IMR-90 (cell line): ENCODE data around the gene PTPRS. TPM values are rescaled to one million over a fixed set of nuclear protein-coding genes. Genes with fewer than 3 reads are reported as not detected.

Source experiments
- ATAC-seq: fragments of 200-7000 bp; cut with Tn5 transposase; 2 replicates; pipeline ENCODE4 v1.9.1; 2020; ENCODE audit warnings: low read depth, mild to moderate bottlenecking, moderate library complexity
- BruUV-seq: library from RNA; stranded (reverse); fragments of 400-500 nt; replicated peaks from 2 replicates; lab custom pipeline; 2021; lab: Mats Ljungman, UMichigan
- CTCF ChIA-PET: fragments of 300-600 bp; formaldehyde crosslinking; extraction: SDS; loops from one replicate; lab custom pipeline; 2021; ENCODE audit warnings: antibody characterized with exemption; lab: Yijun Ruan, JAX
- POLR2A ChIA-PET: fragments of 300-600 bp; sonication (Branson Sonifier 250); formaldehyde crosslinking; loops from one replicate; lab custom pipeline; 2022; ENCODE audit warnings: antibody characterized with exemption; ENCODE audit not compliant: unreplicated experiment; lab: Charles Lee
- DNase-seq: peaks from one replicate; pipeline ENCODE4 v3.0.0; 2013
- H2AFZ ChIP-seq: replicated peaks from 2 replicates; pipeline ENCODE3; 2013; ENCODE audit warnings: low read length, mild to moderate bottlenecking; ENCODE audit not compliant: poor library complexity
- H2AK5ac ChIP-seq: 2 replicates; pipeline ENCODE4 v1.6.1; 2013; ENCODE audit warnings: low read depth, low read length, inconsistent platforms
- H2AK9ac ChIP-seq: replicated peaks from 2 replicates; pipeline ENCODE3; 2013; ENCODE audit warnings: mild to moderate bottlenecking, low read depth, low read length, moderate library complexity; ENCODE audit not compliant: poor library complexity
- H2BK120ac ChIP-seq: 2 replicates; pipeline ENCODE4 v1.6.1; 2013; ENCODE audit warnings: low read depth, low read length, inconsistent platforms
- H2BK15ac ChIP-seq: 3 replicates; pipeline ENCODE4 v1.6.1; 2013; ENCODE audit warnings: low read depth, low read length, inconsistent platforms
- H2BK20ac ChIP-seq: 2 replicates; pipeline ENCODE4 v1.6.1; 2013; ENCODE audit warnings: low read depth, mild to moderate bottlenecking, inconsistent platforms, low read length, moderate library complexity
- H2BK5ac ChIP-seq: 2 replicates; pipeline ENCODE4 v1.6.1; 2013; ENCODE audit warnings: mild to moderate bottlenecking, low read depth, low read length, inconsistent platforms; ENCODE audit not compliant: poor library complexity, severe bottlenecking
- H3K14ac ChIP-seq: replicated peaks from 2 replicates; pipeline ENCODE4 v1.6.1; 2013; ENCODE audit warnings: low read depth, low read length, inconsistent platforms
- H3K18ac ChIP-seq: 2 replicates; pipeline ENCODE4 v1.6.1; 2013; ENCODE audit warnings: low read depth, low read length, control low read depth
- H3K23ac ChIP-seq: 2 replicates; pipeline ENCODE4 v1.6.1; 2013; ENCODE audit warnings: low read depth, low read length, inconsistent platforms
- H3K27ac ChIP-seq: 2 replicates; pipeline ENCODE4 v1.5.1; 2013; ENCODE audit warnings: mild to moderate bottlenecking, control low read depth, low read length; ENCODE audit not compliant: insufficient read depth
- H3K27me3 ChIP-seq: 2 replicates; pipeline ENCODE4 v1.6.1; 2013; ENCODE audit warnings: low read length; ENCODE audit not compliant: control insufficient read depth, insufficient read depth
- H3K36me3 ChIP-seq: 2 replicates; pipeline ENCODE4 v1.6.1; 2013; ENCODE audit warnings: low read length, mixed read lengths; ENCODE audit not compliant: control insufficient read depth, insufficient read depth
- H3K4ac ChIP-seq: 2 replicates; pipeline ENCODE4 v1.6.1; 2013; ENCODE audit warnings: low read depth, low read length, inconsistent platforms
- H3K4me1 ChIP-seq: 2 replicates; pipeline ENCODE4 v1.6.1; 2013; ENCODE audit warnings: low read length, mixed read lengths; ENCODE audit not compliant: control insufficient read depth, insufficient read depth
- H3K4me2 ChIP-seq: 2 replicates; pipeline ENCODE4 v1.6.1; 2013; ENCODE audit warnings: low read depth, mild to moderate bottlenecking, control low read depth, low read length, moderate library complexity
- H3K4me3 ChIP-seq: 2 replicates; pipeline ENCODE4 v1.5.1; 2013; ENCODE audit warnings: low read depth, mild to moderate bottlenecking, control low read depth, low read length, moderate library complexity; ENCODE audit not compliant: insufficient read depth
- H3K56ac ChIP-seq: 2 replicates; pipeline ENCODE4 v1.6.1; 2013; ENCODE audit warnings: low read length, inconsistent platforms; ENCODE audit not compliant: insufficient read depth; ENCODE audit errors: extremely low read depth
- H3K79me1 ChIP-seq, 2 experiments: 2 replicates each; pipeline ENCODE4 v1.6.1; 2013; ENCODE audit warnings: low read length in 2 of 2, inconsistent platforms in 1 of 2, low read depth in 1 of 2
- H3K9ac ChIP-seq: 2 replicates; pipeline ENCODE4 v1.6.1; 2013; ENCODE audit warnings: low read depth, low read length, control low read depth
- H3K9me1 ChIP-seq: 2 replicates; pipeline ENCODE4 v1.6.1; 2013; ENCODE audit warnings: low read length, inconsistent platforms; ENCODE audit not compliant: insufficient read depth
- H3K9me3 ChIP-seq: 2 replicates; pipeline ENCODE4 v1.6.1; 2013; ENCODE audit warnings: low read length; ENCODE audit not compliant: control insufficient read depth, insufficient read depth
- H4K20me1 ChIP-seq: 2 replicates; pipeline ENCODE4 v1.6.1; 2013; ENCODE audit warnings: low read length, inconsistent platforms; ENCODE audit not compliant: insufficient read depth
- H4K5ac ChIP-seq: 2 replicates; pipeline ENCODE4 v1.6.1; 2013; ENCODE audit warnings: mild to moderate bottlenecking, low read depth, low read length, control low read depth
- H4K8ac ChIP-seq, 2 experiments: 2 replicates each; pipeline ENCODE4 v1.6.1; 2013; ENCODE audit warnings: low read depth in 2 of 2, low read length in 2 of 2, control low read depth in 1 of 2, inconsistent platforms in 1 of 2
- H4K91ac ChIP-seq: 2 replicates; pipeline ENCODE4 v1.6.1; 2013; ENCODE audit warnings: low read depth, low read length, inconsistent platforms; ENCODE audit not compliant: insufficient read depth
- NFE2L2 ChIP-seq: fragments of 150-350 bp; IDR thresholded peaks from 2 replicates; pipeline ENCODE4 v1.6.1; 2016; ENCODE audit warnings: low read depth, mild to moderate bottlenecking, low read length
- POLR2A ChIP-seq: IDR thresholded peaks from 2 replicates; pipeline ENCODE4 v1.6.1; 2012; ENCODE audit warnings: mild to moderate bottlenecking, low read depth, low read length
- WGBS, 2 experiments: methylation state at CpG; one replicate each; pipeline versions ENCODE4 v1.1.5 to v1.1.7; 2013; ENCODE audit warnings: missing lambda C conversion rate in 2 of 2; ENCODE audit not compliant: insufficient read length in 1 of 2; ENCODE audit errors: extremely low coverage in 2 of 2; 5-methylcytosine and 5-hydroxymethylcytosine counted together
- dilution Hi-C: fragments of 300-500 bp; cut with HindIII; formaldehyde crosslinking; loops from one replicate; pipeline ENCODE4 v1.14.3; 2018; ENCODE audit warnings: low sequenced_read_pairs; ENCODE audit not compliant: unreplicated experiment
- in situ Hi-C: fragments of 300-500 bp; cut with MboI; formaldehyde crosslinking; loops from 3 replicates; pipeline ENCODE4 v1.14.3; 2019; ENCODE audit warnings: low sequenced_read_pairs, inconsistent platforms, mixed read lengths
- intact Hi-C: fragments of 100-400 bp; cut with micrococcal nuclease; formaldehyde crosslinking; loops from 2 replicates; pipeline ENCODE4 v1.10.0; 2022
- polyA plus RNA-seq, 3 experiments: library from polyadenylated mRNA; depleted of rRNA; stranded (reverse); fragments of >200 nt; gene quantifications; 2 replicates each; pipeline ENCODE4 v1.2.3, GENCODE V29; 2012; ENCODE audit warnings: low replicate concordance in 1 of 3
- total RNA-seq: library from RNA; depleted of rRNA; stranded (reverse); fragments of >200 nt; gene quantifications from 2 replicates; pipeline ENCODE4 v1.2.3, GENCODE V29; 2012

The PTPRS gene
- total and polyA plus RNA-seq, 2 of the 4 experiments (the other 2 are of a cell fraction): 40.1 to 51.9 TPM

- H4K8ac ChIP-seq: no peak overlapping the region
- dilution Hi-C loops (no loop called here), intact Hi-C loops (no loop called here), in situ Hi-C loops (no loop called here)
- no peak overlapping the region for H3K4me3 ChIP-seq
- H2BK15ac ChIP-seq: no peak overlapping the region
- DNase-seq (peak; percentile 15), ATAC-seq (peak; percentile 54)
- 30% methylated on average over 4 of the region's 8 CpGs; no CpG with 5 or more reads in 1 of the 2 experiments for WGBS, 2 experiments
- H2BK20ac ChIP-seq: no peak overlapping the region
- no peak overlapping the region for H3K27ac ChIP-seq
- H3K4me2 ChIP-seq: no peak overlapping the region; the same call in 1 of the 2 replicates
- no peak overlapping the region for H2BK5ac ChIP-seq
- TF ChIP-seq POLR2A: peak; percentile 87
- no peak for TF ChIP-seq NFE2L2
- H2AFZ ChIP-seq: peak overlapping the region; percentile 18
- H3K36me3 ChIP-seq: no peaks in the 10 kb centered on the region
- peaks cover 2% of the 10 kb centered on the region for H3K9me3 ChIP-seq
- no peak overlapping the region for H2BK120ac ChIP-seq
- no TSS peak for BruUV-seq
- no peak overlapping the region for H3K56ac ChIP-seq
- ChIA-PET POLR2A (no interaction called here), CTCF (no interaction called here)
- H3K27me3 ChIP-seq: peaks cover 38% of the 10 kb centered on the region
- no peak overlapping the region for H2AK5ac ChIP-seq
- no peak overlapping the region for H3K4ac ChIP-seq
- H3K9ac ChIP-seq: no peak overlapping the region
- H3K14ac ChIP-seq: no peak overlapping the region
- H3K4me1 ChIP-seq: no peaks in the 10 kb centered on the region
- no peaks in the 10 kb centered on the region for H3K9me1 ChIP-seq
- H4K91ac ChIP-seq: no peak overlapping the region
- no peaks in the 10 kb centered on the region for H4K20me1 ChIP-seq
- no peaks in the 10 kb centered on the region for H3K79me1 ChIP-seq
- H3K18ac ChIP-seq: no peak overlapping the region
- H2AK9ac ChIP-seq: no peak overlapping the region
- no peak overlapping the region for H4K5ac ChIP-seq
- H3K23ac ChIP-seq: no peak overlapping the region
Observed at GRCh38 chr19:5352229-5352763, 11.7 kb upstream of the PTPRS start.
